Amygdala (tissue), 56 donors: ENCODE results near the gene MMD2.
"Not testable (repeated sequence)": the region's sequence is repeated elsewhere in the genome, so short reads cannot be mapped to it uniquely, and the experiment has no call there.

Experiments
- DNase-seq, 56 donors: peaks; one replicate each; lab custom pipeline; 2025; lab: John Stamatoyannopoulos, UW

MMD2 gene

GRCh38 chr7:4904346-4904745, 54.6 kb downstream of the MMD2 start:
- DNase-seq, result no peak

GRCh38 chr7:4895766-4896165, 63.2 kb downstream of the MMD2 start:
- DNase-seq, result no peak

- DNase-seq, result no peak
Observed at GRCh38 chr7:4894482-4894881, 64.5 kb downstream of the MMD2 start.

GRCh38 chr7:4893929-4894475, 65.0 kb downstream of the MMD2 start:
- DNase-seq, result no peak

- not testable (repeated sequence) for DNase-seq
Observed at GRCh38 chr7:4893188-4893587, 65.8 kb downstream of the MMD2 start.

- not testable (repeated sequence) for DNase-seq
Observed at GRCh38 chr7:4891522-4891921, 67.5 kb downstream of the MMD2 start.

GRCh38 chr7:4889682-4890081, 69.3 kb downstream of the MMD2 start:
- no peak for DNase-seq

GRCh38 chr7:4888161-4888560, 70.8 kb downstream of the MMD2 start:
- no peak for DNase-seq

- no peak for DNase-seq
Observed at GRCh38 chr7:4886671-4887070, 72.3 kb downstream of the MMD2 start.

GRCh38 chr7:4885317-4885807, 73.6 kb downstream of the MMD2 start:
- no peak for DNase-seq

GRCh38 chr7:4884164-4884563, 74.8 kb downstream of the MMD2 start:
- no peak for DNase-seq

- peak in 55 of 56 donors; percentile 17 to 97 (median 86) for DNase-seq
Observed at GRCh38 chr7:4883372-4884144, 75.4 kb downstream of the MMD2 start, which contains the start of gene RADIL. Gene RADIL (minus strand): TSS chr7:4883716. CDS start chr7:4878139, 5,577 bp downstream.

- no peak for DNase-seq
Observed at GRCh38 chr7:4883033-4883371, 76.0 kb downstream of the MMD2 start.

- peak in 21 of 56 donors; percentile 13 to 54 (median 34) for DNase-seq
Observed at GRCh38 chr7:4882169-4883032, 76.6 kb downstream of the MMD2 start.

- no peak for DNase-seq
Observed at GRCh38 chr7:4880218-4880617, 78.8 kb downstream of the MMD2 start.

GRCh38 chr7:4879396-4880081, 79.4 kb downstream of the MMD2 start:
- peak in 2 of 56 donors; percentile 12 to 43 for DNase-seq

GRCh38 chr7:4878336-4879335, 80.4 kb downstream of the MMD2 start:
- DNase-seq, result peak in 9 of 56 donors; percentile 11 to 47 (median 31)

GRCh38 chr7:4876586-4876985, 82.4 kb downstream of the MMD2 start:
- DNase-seq, result no peak

- no peak for DNase-seq
Observed at GRCh38 chr7:4875391-4875790, 83.6 kb downstream of the MMD2 start.
